OCI-LY7 (cell line): ENCODE results near the gene EPB41L1.

Experiments used
- CTCF ChIP-seq: fragments of 200-600 bp; sonication (generic); conservative IDR thresholded peaks from 2 replicates; pipeline ENCODE4 v1.5.1; 2014; ENCODE audit warnings: mild to moderate bottlenecking, antibody characterized with exemption, low read length, moderate library complexity, mixed read lengths
- EZH2phosphoT487 ChIP-seq: fragments of 200-600 bp; sonication (generic); IDR thresholded peaks from 2 replicates; pipeline ENCODE4 v1.6.1; 2018; ENCODE audit warnings: low read depth, borderline replicate concordance, mild to moderate bottlenecking, mixed run types, antibody characterized with exemption, low read length, moderate library complexity, mixed read lengths

GRCh38 chr20:36266189-36266588 is 111.6 kb downstream of the EPB41L1 start:
- TF ChIP-seq CTCF (no peak), EZH2phosphoT487 (no peak)
